IMR-90 (cell line): Measurements from ENCODE around the gene BCAP31. TPM values are rescaled to one million over a fixed set of nuclear protein-coding genes. Genes with fewer than 3 reads are reported as not detected.

Experiments used
- ATAC-seq: fragments of 200-7000 bp; cut with Tn5 transposase; 2 replicates; pipeline ENCODE4 v1.9.1; 2020; ENCODE audit warnings: low read depth, mild to moderate bottlenecking, moderate library complexity
- BruUV-seq: library from RNA; stranded (reverse); fragments of 400-500 nt; replicated peaks from 2 replicates; lab custom pipeline; 2021; lab: Mats Ljungman, UMichigan
- CTCF ChIA-PET: fragments of 300-600 bp; formaldehyde crosslinking; extraction: SDS; loops from one replicate; lab custom pipeline; 2021; ENCODE audit warnings: antibody characterized with exemption; lab: Yijun Ruan, JAX
- POLR2A ChIA-PET: fragments of 300-600 bp; sonication (Branson Sonifier 250); formaldehyde crosslinking; loops from one replicate; lab custom pipeline; 2022; ENCODE audit warnings: antibody characterized with exemption; ENCODE audit not compliant: unreplicated experiment; lab: Charles Lee
- DNase-seq: peaks from one replicate; pipeline ENCODE4 v3.0.0; 2013
- H2AFZ ChIP-seq: replicated peaks from 2 replicates; pipeline ENCODE3; 2013; ENCODE audit warnings: low read length, mild to moderate bottlenecking; ENCODE audit not compliant: poor library complexity
- H2AK5ac ChIP-seq: 2 replicates; pipeline ENCODE4 v1.6.1; 2013; ENCODE audit warnings: low read depth, low read length, inconsistent platforms
- H2AK9ac ChIP-seq: replicated peaks from 2 replicates; pipeline ENCODE3; 2013; ENCODE audit warnings: mild to moderate bottlenecking, low read depth, low read length, moderate library complexity; ENCODE audit not compliant: poor library complexity
- H2BK120ac ChIP-seq: 2 replicates; pipeline ENCODE4 v1.6.1; 2013; ENCODE audit warnings: low read depth, low read length, inconsistent platforms
- H2BK15ac ChIP-seq: 3 replicates; pipeline ENCODE4 v1.6.1; 2013; ENCODE audit warnings: low read depth, low read length, inconsistent platforms
- H2BK20ac ChIP-seq: 2 replicates; pipeline ENCODE4 v1.6.1; 2013; ENCODE audit warnings: low read depth, mild to moderate bottlenecking, inconsistent platforms, low read length, moderate library complexity
- H2BK5ac ChIP-seq: 2 replicates; pipeline ENCODE4 v1.6.1; 2013; ENCODE audit warnings: mild to moderate bottlenecking, low read depth, low read length, inconsistent platforms; ENCODE audit not compliant: poor library complexity, severe bottlenecking
- H3K14ac ChIP-seq: replicated peaks from 2 replicates; pipeline ENCODE4 v1.6.1; 2013; ENCODE audit warnings: low read depth, low read length, inconsistent platforms
- H3K18ac ChIP-seq: 2 replicates; pipeline ENCODE4 v1.6.1; 2013; ENCODE audit warnings: low read depth, low read length, control low read depth
- H3K23ac ChIP-seq: 2 replicates; pipeline ENCODE4 v1.6.1; 2013; ENCODE audit warnings: low read depth, low read length, inconsistent platforms
- H3K27ac ChIP-seq: 2 replicates; pipeline ENCODE4 v1.5.1; 2013; ENCODE audit warnings: mild to moderate bottlenecking, control low read depth, low read length; ENCODE audit not compliant: insufficient read depth
- H3K27me3 ChIP-seq: 2 replicates; pipeline ENCODE4 v1.6.1; 2013; ENCODE audit warnings: low read length; ENCODE audit not compliant: control insufficient read depth, insufficient read depth
- H3K36me3 ChIP-seq: 2 replicates; pipeline ENCODE4 v1.6.1; 2013; ENCODE audit warnings: low read length, mixed read lengths; ENCODE audit not compliant: control insufficient read depth, insufficient read depth
- H3K4ac ChIP-seq: 2 replicates; pipeline ENCODE4 v1.6.1; 2013; ENCODE audit warnings: low read depth, low read length, inconsistent platforms
- H3K4me1 ChIP-seq: 2 replicates; pipeline ENCODE4 v1.6.1; 2013; ENCODE audit warnings: low read length, mixed read lengths; ENCODE audit not compliant: control insufficient read depth, insufficient read depth
- H3K4me2 ChIP-seq: 2 replicates; pipeline ENCODE4 v1.6.1; 2013; ENCODE audit warnings: low read depth, mild to moderate bottlenecking, control low read depth, low read length, moderate library complexity
- H3K4me3 ChIP-seq: 2 replicates; pipeline ENCODE4 v1.5.1; 2013; ENCODE audit warnings: low read depth, mild to moderate bottlenecking, control low read depth, low read length, moderate library complexity; ENCODE audit not compliant: insufficient read depth
- H3K56ac ChIP-seq: 2 replicates; pipeline ENCODE4 v1.6.1; 2013; ENCODE audit warnings: low read length, inconsistent platforms; ENCODE audit not compliant: insufficient read depth; ENCODE audit errors: extremely low read depth
- H3K79me1 ChIP-seq, 2 experiments: 2 replicates each; pipeline ENCODE4 v1.6.1; 2013; ENCODE audit warnings: low read length in 2 of 2, inconsistent platforms in 1 of 2, low read depth in 1 of 2
- H3K9ac ChIP-seq: 2 replicates; pipeline ENCODE4 v1.6.1; 2013; ENCODE audit warnings: low read depth, low read length, control low read depth
- H3K9me1 ChIP-seq: 2 replicates; pipeline ENCODE4 v1.6.1; 2013; ENCODE audit warnings: low read length, inconsistent platforms; ENCODE audit not compliant: insufficient read depth
- H3K9me3 ChIP-seq: 2 replicates; pipeline ENCODE4 v1.6.1; 2013; ENCODE audit warnings: low read length; ENCODE audit not compliant: control insufficient read depth, insufficient read depth
- H4K20me1 ChIP-seq: 2 replicates; pipeline ENCODE4 v1.6.1; 2013; ENCODE audit warnings: low read length, inconsistent platforms; ENCODE audit not compliant: insufficient read depth
- H4K5ac ChIP-seq: 2 replicates; pipeline ENCODE4 v1.6.1; 2013; ENCODE audit warnings: mild to moderate bottlenecking, low read depth, low read length, control low read depth
- H4K8ac ChIP-seq, 2 experiments: 2 replicates each; pipeline ENCODE4 v1.6.1; 2013; ENCODE audit warnings: low read depth in 2 of 2, low read length in 2 of 2, control low read depth in 1 of 2, inconsistent platforms in 1 of 2
- H4K91ac ChIP-seq: 2 replicates; pipeline ENCODE4 v1.6.1; 2013; ENCODE audit warnings: low read depth, low read length, inconsistent platforms; ENCODE audit not compliant: insufficient read depth
- BHLHE40 ChIP-seq: fragments of 150-350 bp; IDR thresholded peaks from 2 replicates; pipeline ENCODE4 v1.6.1; 2016; ENCODE audit warnings: mild to moderate bottlenecking, low read depth, low read length
- CEBPB ChIP-seq: IDR thresholded peaks from 2 replicates; pipeline ENCODE4 v1.6.1; 2012; ENCODE audit warnings: low read depth, low read length, improper control_type of control experiment
- CHD1 ChIP-seq: IDR thresholded peaks from 2 replicates; pipeline ENCODE4 v1.6.1; 2012; ENCODE audit warnings: low read depth, low read length, improper control_type of control experiment
- ELK1 ChIP-seq: fragments of 150-350 bp; IDR thresholded peaks from 2 replicates; pipeline ENCODE4 v1.6.1; 2016; ENCODE audit warnings: low read depth, mild to moderate bottlenecking, low read length, moderate library complexity, borderline replicate concordance
- FOS ChIP-seq: fragments of 150-350 bp; IDR thresholded peaks from 2 replicates; pipeline ENCODE4 v1.6.1; 2016; ENCODE audit warnings: low read depth, low read length
- MAZ ChIP-seq: IDR thresholded peaks from 2 replicates; pipeline ENCODE4 v1.6.1; 2012; ENCODE audit warnings: low read depth, mild to moderate bottlenecking, low read length, improper control_type of control experiment, moderate library complexity, borderline replicate concordance
- MXI1 ChIP-seq: IDR thresholded peaks from 2 replicates; pipeline ENCODE4 v1.6.1; 2012; ENCODE audit warnings: low read depth, mild to moderate bottlenecking, low read length, moderate library complexity, borderline replicate concordance
- NFE2L2 ChIP-seq: fragments of 150-350 bp; IDR thresholded peaks from 2 replicates; pipeline ENCODE4 v1.6.1; 2016; ENCODE audit warnings: low read depth, mild to moderate bottlenecking, low read length
- POLR2A ChIP-seq: IDR thresholded peaks from 2 replicates; pipeline ENCODE4 v1.6.1; 2012; ENCODE audit warnings: mild to moderate bottlenecking, low read depth, low read length
- RAD21 ChIP-seq: IDR thresholded peaks from 2 replicates; pipeline ENCODE4 v1.6.1; 2012; ENCODE audit warnings: low read length, improper control_type of control experiment
- RCOR1 ChIP-seq: IDR thresholded peaks from 2 replicates; pipeline ENCODE4 v1.6.1; 2012; ENCODE audit warnings: mild to moderate bottlenecking, low read length, improper control_type of control experiment; ENCODE audit not compliant: insufficient replicate concordance
- RFX5 ChIP-seq: IDR thresholded peaks from 2 replicates; pipeline ENCODE4 v1.8.0; 2012; ENCODE audit warnings: low read depth, mild to moderate bottlenecking, low read length, moderate library complexity
- SMC3 ChIP-seq: fragments of 150-350 bp; IDR thresholded peaks from 2 replicates; pipeline ENCODE4 v1.6.1; 2016; ENCODE audit warnings: low read depth, mild to moderate bottlenecking, antibody characterized with exemption, low read length, moderate library complexity
- USF2 ChIP-seq: fragments of 150-350 bp; IDR thresholded peaks from 2 replicates; pipeline ENCODE4 v1.6.1; 2017; ENCODE audit warnings: mild to moderate bottlenecking, antibody characterized with exemption, low read length, low read depth
- WGBS, 2 experiments: methylation state at CpG; one replicate each; pipeline versions ENCODE4 v1.1.5 to v1.1.7; 2013; ENCODE audit warnings: missing lambda C conversion rate in 2 of 2; ENCODE audit not compliant: insufficient read length in 1 of 2; ENCODE audit errors: extremely low coverage in 2 of 2; 5-methylcytosine and 5-hydroxymethylcytosine counted together
- dilution Hi-C: fragments of 300-500 bp; cut with HindIII; formaldehyde crosslinking; loops from one replicate; pipeline ENCODE4 v1.14.3; 2018; ENCODE audit warnings: low sequenced_read_pairs; ENCODE audit not compliant: unreplicated experiment
- in situ Hi-C: fragments of 300-500 bp; cut with MboI; formaldehyde crosslinking; loops from 3 replicates; pipeline ENCODE4 v1.14.3; 2019; ENCODE audit warnings: low sequenced_read_pairs, inconsistent platforms, mixed read lengths
- intact Hi-C: fragments of 100-400 bp; cut with micrococcal nuclease; formaldehyde crosslinking; loops from 2 replicates; pipeline ENCODE4 v1.10.0; 2022
- polyA plus RNA-seq, 3 experiments: library from polyadenylated mRNA; depleted of rRNA; stranded (reverse); fragments of >200 nt; gene quantifications; 2 replicates each; pipeline ENCODE4 v1.2.3, GENCODE V29; 2012; ENCODE audit warnings: low replicate concordance in 1 of 3
- total RNA-seq: library from RNA; depleted of rRNA; stranded (reverse); fragments of >200 nt; gene quantifications from 2 replicates; pipeline ENCODE4 v1.2.3, GENCODE V29; 2012

The BCAP31 gene
- total and polyA plus RNA-seq, 2 of the 4 experiments (the other 2 are of a cell fraction) = 125 to 244 TPM

- no peak for TF ChIP-seq BHLHE40
Measured at GRCh38 chrX:153688911-153689590, 35.1 kb downstream of the BCAP31 start (continued).

DNA sequence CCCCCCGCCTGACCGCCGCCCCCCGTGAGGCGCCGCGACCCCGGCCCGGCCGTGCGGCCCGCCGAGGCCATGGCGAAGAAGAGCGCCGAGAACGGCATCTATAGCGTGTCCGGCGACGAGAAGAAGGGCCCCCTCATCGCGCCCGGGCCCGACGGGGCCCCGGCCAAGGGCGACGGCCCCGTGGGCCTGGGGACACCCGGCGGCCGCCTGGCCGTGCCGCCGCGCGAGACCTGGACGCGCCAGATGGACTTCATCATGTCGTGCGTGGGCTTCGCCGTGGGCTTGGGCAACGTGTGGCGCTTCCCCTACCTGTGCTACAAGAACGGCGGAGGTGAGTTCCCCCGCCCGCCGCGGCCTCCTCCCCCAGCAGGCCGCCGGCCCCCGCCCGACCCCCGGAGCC is 35.7 kb downstream of the BCAP31 start:
- dilution Hi-C loops = no loop called here
- POLR2A ChIA-PET = no interaction called here
- TF ChIP-seq BHLHE40 = no peak
- TF ChIP-seq MXI1 = no peak
- TF ChIP-seq ELK1 = no peak
- TF ChIP-seq RAD21 = no peak
- no peak for TF ChIP-seq SMC3
- no peak for TF ChIP-seq MAZ
- TF ChIP-seq POLR2A = no peak
- no peak for TF ChIP-seq RCOR1
- TF ChIP-seq RFX5 = no peak
- no peak for TF ChIP-seq FOS
- TF ChIP-seq CHD1 = no peak
- no peak for TF ChIP-seq NFE2L2
- TF ChIP-seq CEBPB = no peak
- TF ChIP-seq USF2 = no peak

More for the DNA sequence above, 35.7 kb downstream of the BCAP31 start:
- H3K4me3 ChIP-seq = peak overlapping the region; percentile 96
- H2BK20ac ChIP-seq = no peak overlapping the region
- in situ Hi-C loops = no loop called here
- DNase-seq (no peak), ATAC-seq (peak; percentile 1; the same call in 1 of the 2 replicates)
- H3K36me3 ChIP-seq = peaks cover 4% of the 10 kb centered on the region
- H2BK15ac ChIP-seq = no peak overlapping the region
- H2AFZ ChIP-seq = no peak overlapping the region
- no peak overlapping the region for H2BK120ac ChIP-seq
- H3K4ac ChIP-seq = no peak overlapping the region
- H3K9me3 ChIP-seq = peaks cover 5% of the 10 kb centered on the region; the same call in 1 of the 2 replicates
- no peak overlapping the region for H4K8ac ChIP-seq
- no peak overlapping the region for H3K56ac ChIP-seq
- H3K9ac ChIP-seq = peak overlapping the region; percentile 69; the same call in 1 of the 2 replicates
- intact Hi-C loops = no loop called here
- no peak overlapping the region for H4K91ac ChIP-seq
- no peak overlapping the region for H3K27ac ChIP-seq
- CTCF ChIA-PET = no interaction called here
- no peaks in the 10 kb centered on the region; the same call in 1 of the 2 replicates for H3K27me3 ChIP-seq
- H2AK9ac ChIP-seq = no peak overlapping the region
- peaks cover 12% of the 10 kb centered on the region for H4K20me1 ChIP-seq
- H3K9me1 ChIP-seq = peaks cover 5% of the 10 kb centered on the region; the same call in 1 of the 2 replicates
- H3K4me1 ChIP-seq = peaks cover 9% of the 10 kb centered on the region
- H3K14ac ChIP-seq = no peak overlapping the region
- H2BK5ac ChIP-seq = peak overlapping the region; percentile 26
- no peak overlapping the region for H3K18ac ChIP-seq
- 17% methylated on average over 17 of the region's 57 CpGs; no CpG with 5 or more reads in 1 of the 2 experiments for WGBS, 2 experiments
- H3K4me2 ChIP-seq = peak overlapping the region; percentile 82
- H3K79me1 ChIP-seq = 0 out of 4 replicates have a peak, but pooled peaks cover 0 to 6% of the 10 kb centered on the region in 2 experiments
- no peak overlapping the region for H2AK5ac ChIP-seq
- no peak overlapping the region for H4K5ac ChIP-seq
- H3K23ac ChIP-seq = no peak overlapping the region
- BruUV-seq = no TSS peak
